PFSK-1 (cell line): ENCODE results near the gene PIK3R4. TPM values are rescaled to one million over a fixed set of nuclear protein-coding genes. Genes with fewer than 3 reads are reported as not detected.

Source experiments
- FOXP2 ChIP-seq: optimal IDR thresholded peaks from 2 replicates; pipeline ENCODE3; 2011; ENCODE audit warnings: borderline replicate concordance, control low read depth, inconsistent platforms; ENCODE audit not compliant: insufficient read depth; ENCODE audit errors: extremely low read length, extremely low read depth
- POLR2AphosphoS5 ChIP-seq: IDR thresholded peaks from 2 replicates; pipeline ENCODE4 v1.6.1; 2012; ENCODE audit warnings: low read depth, mild to moderate bottlenecking, control low read depth, low read length, moderate library complexity
- SIN3A ChIP-seq: IDR thresholded peaks from 2 replicates; pipeline ENCODE4 v1.6.1; 2012; ENCODE audit warnings: mild to moderate bottlenecking, low read length, moderate library complexity, borderline replicate concordance; ENCODE audit not compliant: insufficient read depth
- TAF1 ChIP-seq: IDR thresholded peaks from 2 replicates; pipeline ENCODE4 v1.6.1; 2012; ENCODE audit warnings: low read length, control low read depth, borderline replicate concordance; ENCODE audit not compliant: insufficient read depth
- polyA plus RNA-seq: library from polyadenylated mRNA; unstranded; fragments of >200 nt; gene quantifications from one replicate; pipeline ENCODE4 v1.2.1, GENCODE V29; 2012; ENCODE audit warnings: low read depth, missing spikeins; ENCODE audit not compliant: insufficient read length
- TF ChIP-seq, protein P1 (sequence below), 2 experiments: IDR thresholded peaks; 2 replicates each; pipeline versions ENCODE4 v1.6.1 to v1.8.0; 2011 to 2012; ENCODE audit warnings: low read depth in 2 of 2, low read length in 2 of 2, control low read depth in 1 of 2, inconsistent platforms in 1 of 2, mild to moderate bottlenecking in 1 of 2, moderate library complexity in 1 of 2; ENCODE audit not compliant: insufficient read depth in 1 of 2

PIK3R4 gene
- polyA plus RNA-seq, result 6.7 TPM

DNA sequence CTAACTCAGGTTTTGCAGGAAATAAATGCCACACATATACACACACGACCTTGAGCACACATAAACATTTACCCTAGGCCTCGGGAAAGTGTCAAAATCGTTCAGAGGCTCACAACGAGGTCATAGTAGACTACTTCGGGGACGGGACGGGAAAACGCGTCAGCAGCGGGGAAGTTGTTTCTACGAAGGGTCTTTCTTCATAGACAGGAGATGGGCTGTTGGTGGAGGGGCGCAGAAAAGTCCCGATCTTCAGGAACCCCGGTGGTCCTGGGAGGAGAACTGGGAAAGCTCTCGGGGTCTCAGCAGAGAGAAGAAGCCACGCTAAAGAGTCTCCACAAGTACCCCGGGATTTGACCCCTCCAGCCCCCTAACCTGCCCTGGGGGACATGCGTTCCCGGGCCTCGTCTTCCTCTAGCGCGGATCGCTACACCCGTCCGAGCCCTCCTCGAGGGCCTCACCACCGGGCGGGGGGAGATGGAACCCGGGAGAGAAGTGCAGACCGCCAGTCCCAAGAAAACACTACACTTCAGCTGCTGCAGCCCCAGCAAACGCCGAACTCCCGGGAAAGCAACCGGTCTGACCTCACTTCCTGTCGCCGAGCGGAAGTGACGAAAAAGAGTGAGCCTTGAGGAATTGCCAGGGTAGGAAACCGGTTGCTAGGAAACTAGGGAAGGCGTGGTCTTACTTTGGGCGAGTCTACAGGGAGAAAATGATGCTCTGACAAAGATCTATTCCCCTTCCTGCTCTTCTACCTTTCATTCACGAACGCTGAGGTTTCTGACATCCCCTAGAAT, at the start of gene PIK3R4:
PIK3R4 (minus strand) TSS at position 584 of the 794 bp plus-strand sequence. CDS start 1,611 bp downstream, outside the sequence.
- TF ChIP-seq POLR2AphosphoS5, result peak; percentile 83
- TF ChIP-seq TAF1, result peak; percentile 59; the same call in 1 of the 2 replicates
- TF ChIP-seq FOXP2, result no peak
- no peak for TF ChIP-seq SIN3A

DNA sequence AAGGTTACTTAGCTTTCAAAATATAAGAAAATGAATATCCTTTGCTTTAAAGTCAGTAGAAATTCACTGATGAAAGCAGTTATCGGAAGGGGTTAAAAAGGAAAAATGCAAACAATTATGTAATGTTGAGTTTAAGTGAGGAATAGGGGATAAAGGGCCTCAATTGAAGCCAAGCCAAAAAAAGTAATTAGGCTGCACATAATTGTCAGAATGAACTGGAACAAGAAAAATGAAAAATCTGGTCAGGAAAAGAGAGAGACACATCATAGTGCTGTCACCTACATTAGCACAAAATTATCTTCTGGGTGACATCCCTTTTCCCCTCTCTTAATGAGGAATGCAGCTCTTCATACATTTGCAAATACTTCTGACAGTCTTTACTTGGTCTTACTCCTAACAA, 48.8 kb upstream of the PIK3R4 start:
- no peak for TF ChIP-seq POLR2AphosphoS5
- no peak for TF ChIP-seq TAF1
- TF ChIP-seq SIN3A, result no peak

DNA sequence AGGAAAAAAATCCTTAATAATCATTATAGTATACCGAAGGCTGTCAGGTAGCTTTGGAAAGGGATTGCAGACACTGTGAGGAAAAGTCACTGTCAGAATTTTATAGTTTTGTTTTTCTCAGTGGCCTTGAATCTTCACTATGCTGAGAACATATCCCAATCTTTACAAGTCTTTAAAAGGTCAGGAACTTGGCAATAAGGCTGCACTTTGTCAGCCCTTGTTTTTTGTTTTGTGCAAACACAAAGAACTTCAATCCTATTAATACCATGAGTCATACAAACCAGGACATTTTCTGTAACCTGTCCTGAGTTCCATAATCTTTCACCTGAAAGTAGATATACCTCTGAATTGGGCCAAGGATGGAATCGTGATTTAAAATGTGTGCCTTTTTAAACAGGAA, 45.6 kb upstream of the PIK3R4 start:
- TF ChIP-seq FOXP2 (no peak), POLR2AphosphoS5 (no peak)

- no peak for TF ChIP-seq TAF1
- TF ChIP-seq, protein P1, sequence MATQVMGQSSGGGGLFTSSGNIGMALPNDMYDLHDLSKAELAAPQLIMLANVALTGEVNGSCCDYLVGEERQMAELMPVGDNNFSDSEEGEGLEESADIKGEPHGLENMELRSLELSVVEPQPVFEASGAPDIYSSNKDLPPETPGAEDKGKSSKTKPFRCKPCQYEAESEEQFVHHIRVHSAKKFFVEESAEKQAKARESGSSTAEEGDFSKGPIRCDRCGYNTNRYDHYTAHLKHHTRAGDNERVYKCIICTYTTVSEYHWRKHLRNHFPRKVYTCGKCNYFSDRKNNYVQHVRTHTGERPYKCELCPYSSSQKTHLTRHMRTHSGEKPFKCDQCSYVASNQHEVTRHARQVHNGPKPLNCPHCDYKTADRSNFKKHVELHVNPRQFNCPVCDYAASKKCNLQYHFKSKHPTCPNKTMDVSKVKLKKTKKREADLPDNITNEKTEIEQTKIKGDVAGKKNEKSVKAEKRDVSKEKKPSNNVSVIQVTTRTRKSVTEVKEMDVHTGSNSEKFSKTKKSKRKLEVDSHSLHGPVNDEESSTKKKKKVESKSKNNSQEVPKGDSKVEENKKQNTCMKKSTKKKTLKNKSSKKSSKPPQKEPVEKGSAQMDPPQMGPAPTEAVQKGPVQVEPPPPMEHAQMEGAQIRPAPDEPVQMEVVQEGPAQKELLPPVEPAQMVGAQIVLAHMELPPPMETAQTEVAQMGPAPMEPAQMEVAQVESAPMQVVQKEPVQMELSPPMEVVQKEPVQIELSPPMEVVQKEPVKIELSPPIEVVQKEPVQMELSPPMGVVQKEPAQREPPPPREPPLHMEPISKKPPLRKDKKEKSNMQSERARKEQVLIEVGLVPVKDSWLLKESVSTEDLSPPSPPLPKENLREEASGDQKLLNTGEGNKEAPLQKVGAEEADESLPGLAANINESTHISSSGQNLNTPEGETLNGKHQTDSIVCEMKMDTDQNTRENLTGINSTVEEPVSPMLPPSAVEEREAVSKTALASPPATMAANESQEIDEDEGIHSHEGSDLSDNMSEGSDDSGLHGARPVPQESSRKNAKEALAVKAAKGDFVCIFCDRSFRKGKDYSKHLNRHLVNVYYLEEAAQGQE (IDR thresholded peaks at IDR 0.05; ENCODE audit: insufficient read depth in 1 of 2, low read depth in 2 of 2, low read length in 2 of 2), result no peak
- TF ChIP-seq SIN3A, result no peak
- TF ChIP-seq POLR2AphosphoS5, result no peak
- TF ChIP-seq FOXP2, result no peak
Measured at GRCh38 chr3:130789782-130790322, 43.2 kb upstream of the PIK3R4 start.

DNA sequence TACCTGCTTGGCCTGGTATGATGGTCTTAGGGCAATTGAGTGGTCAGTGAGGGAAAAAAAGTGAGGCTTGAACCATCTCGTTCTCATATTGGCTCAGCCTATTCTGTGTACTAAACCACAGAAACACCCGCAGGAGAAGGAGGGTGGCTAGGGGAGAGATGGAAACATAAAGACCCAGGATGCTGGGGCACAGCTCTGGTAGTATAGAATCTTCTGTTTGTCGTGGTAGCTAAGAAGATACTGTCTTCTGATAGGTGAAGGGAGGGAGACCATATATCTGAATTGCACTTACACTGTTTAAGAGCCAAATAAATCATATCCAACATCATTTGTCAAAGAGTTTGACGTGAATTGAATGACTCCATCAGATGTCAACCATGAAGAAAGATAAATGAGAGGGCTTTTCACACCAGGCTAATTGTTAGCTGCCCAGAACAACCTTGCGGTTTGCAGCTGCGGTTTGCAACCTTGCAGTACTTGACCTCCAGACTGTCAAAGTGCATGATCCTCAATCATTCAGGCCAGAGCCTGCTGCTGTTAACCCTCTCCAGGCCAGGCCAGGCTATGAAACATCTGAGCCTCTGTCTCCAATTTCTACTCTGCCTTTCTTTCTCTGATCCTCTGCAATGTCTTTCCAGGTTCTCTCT, 40.9 kb upstream of the PIK3R4 start:
- TF ChIP-seq TAF1 (no peak), POLR2AphosphoS5 (no peak), FOXP2 (no peak), SIN3A (no peak)
- TF ChIP-seq, protein P1 (IDR thresholded peaks at IDR 0.05; ENCODE audit: insufficient read depth in 1 of 2, low read depth in 2 of 2, low read length in 2 of 2), result no peak

- TF ChIP-seq, protein P1 (IDR thresholded peaks at IDR 0.05; ENCODE audit: insufficient read depth in 1 of 2, low read depth in 2 of 2, low read length in 2 of 2), result no peak
- TF ChIP-seq POLR2AphosphoS5 (no peak), SIN3A (no peak), FOXP2 (no peak), TAF1 (no peak)
Measured at GRCh38 chr3:130786306-130786705, 39.7 kb upstream of the PIK3R4 start.
